Keratinocyte (primary cell): ENCODE measurements around the gene SPTBN1.

ENCODE experiments used
- EZH2 ChIP-seq: IDR thresholded peaks from one replicate; pipeline ENCODE4 v1.6.1; 2012; ENCODE audit warnings: inconsistent platforms, mild to moderate bottlenecking, low read length, moderate library complexity
- TF ChIP-seq, protein P1 (sequence below), 3 experiments: IDR thresholded peaks in 1 of 3; conservative IDR thresholded peaks in 1 of 3; optimal IDR thresholded peaks in 1 of 3; 2 replicates in 2 of 3; 3 replicates in 1 of 3; pipeline versions ENCODE3 to v1.5.1; 2011; ENCODE audit warnings: low read length in 3 of 3, mild to moderate bottlenecking in 3 of 3, moderate library complexity in 2 of 3, control low read depth in 1 of 3, inconsistent platforms in 1 of 3; ENCODE audit not compliant: insufficient read depth in 2 of 3; ENCODE audit errors: extremely low read depth in 1 of 3

DNA sequence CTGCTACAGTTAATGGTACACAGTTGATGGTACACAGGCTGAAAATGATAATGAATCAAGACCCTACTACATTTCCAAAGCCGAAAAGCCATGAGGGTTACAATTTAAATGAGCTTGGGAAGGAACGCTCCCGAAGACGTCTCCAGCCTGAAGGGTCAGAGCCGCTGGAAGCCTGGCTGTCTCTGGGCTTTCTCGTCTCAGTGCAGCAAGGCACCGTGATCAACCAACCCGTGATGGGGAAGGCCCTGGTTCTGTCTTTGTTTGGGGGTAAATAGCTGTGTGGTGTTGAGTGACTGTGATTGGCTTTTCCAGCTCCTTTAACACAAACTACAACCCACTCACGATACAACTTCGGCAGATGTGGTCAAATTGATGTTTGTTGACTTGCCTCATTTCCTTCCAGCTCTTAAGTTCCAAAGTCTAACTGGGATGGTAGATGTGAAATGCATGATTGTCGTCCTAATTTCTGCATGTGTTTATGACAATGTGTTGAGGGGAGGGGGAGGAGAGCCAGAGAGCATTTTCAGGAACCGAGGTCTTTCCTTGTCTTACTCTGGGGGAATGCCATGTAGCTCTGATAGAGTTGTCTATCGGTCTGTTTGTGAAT is 207.4 kb downstream of the SPTBN1 start:
- TF ChIP-seq, protein P1, sequence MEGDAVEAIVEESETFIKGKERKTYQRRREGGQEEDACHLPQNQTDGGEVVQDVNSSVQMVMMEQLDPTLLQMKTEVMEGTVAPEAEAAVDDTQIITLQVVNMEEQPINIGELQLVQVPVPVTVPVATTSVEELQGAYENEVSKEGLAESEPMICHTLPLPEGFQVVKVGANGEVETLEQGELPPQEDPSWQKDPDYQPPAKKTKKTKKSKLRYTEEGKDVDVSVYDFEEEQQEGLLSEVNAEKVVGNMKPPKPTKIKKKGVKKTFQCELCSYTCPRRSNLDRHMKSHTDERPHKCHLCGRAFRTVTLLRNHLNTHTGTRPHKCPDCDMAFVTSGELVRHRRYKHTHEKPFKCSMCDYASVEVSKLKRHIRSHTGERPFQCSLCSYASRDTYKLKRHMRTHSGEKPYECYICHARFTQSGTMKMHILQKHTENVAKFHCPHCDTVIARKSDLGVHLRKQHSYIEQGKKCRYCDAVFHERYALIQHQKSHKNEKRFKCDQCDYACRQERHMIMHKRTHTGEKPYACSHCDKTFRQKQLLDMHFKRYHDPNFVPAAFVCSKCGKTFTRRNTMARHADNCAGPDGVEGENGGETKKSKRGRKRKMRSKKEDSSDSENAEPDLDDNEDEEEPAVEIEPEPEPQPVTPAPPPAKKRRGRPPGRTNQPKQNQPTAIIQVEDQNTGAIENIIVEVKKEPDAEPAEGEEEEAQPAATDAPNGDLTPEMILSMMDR (optimal IDR thresholded peaks at IDR 0.05 in 1 of 3, IDR thresholded peaks at IDR 0.05 in 1 of 3, conservative IDR thresholded peaks at IDR 0.05 in 1 of 3; ENCODE audit: extremely low read depth in 1 of 3, insufficient read depth in 2 of 3, low read length in 3 of 3), result no peak
- TF ChIP-seq EZH2, result no peak
